ENCODE data around the gene RPUSD1.

DNA sequence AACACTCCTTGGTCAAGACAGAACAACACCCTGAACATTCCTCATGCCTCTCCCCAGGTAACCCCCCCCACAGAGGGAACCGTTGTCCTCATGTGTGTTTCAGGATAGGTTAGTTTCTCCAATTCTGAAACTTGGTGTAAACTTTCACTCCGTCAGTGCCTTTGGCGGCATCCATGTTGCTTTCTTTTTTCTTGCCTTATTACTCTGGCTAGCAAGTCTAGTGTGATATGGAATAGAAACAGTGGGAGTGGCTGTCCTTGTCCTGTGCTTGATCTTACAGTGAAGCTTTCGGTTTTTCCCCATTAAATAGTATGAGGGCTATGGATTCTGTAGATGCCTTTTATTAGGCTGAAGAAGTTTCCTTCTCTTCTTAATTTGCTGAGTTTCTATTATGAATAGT is 48.0 kb upstream of the RPUSD1 start:
- TF ChIP-seq EZH2phosphoT487 (IDR thresholded peaks at IDR 0.05; ENCODE audit: insufficient read depth, low read depth) = no peak
- no peak for TF ChIP-seq EZH2 (IDR thresholded peaks at IDR 0.05; ENCODE audit: insufficient read depth, poor library complexity, severe bottlenecking)

All from GM23248 (cell line).